ENCODE measurements around the gene EPB41L4A.

GRCh38 chr5:112208699-112209615, 210.1 kb downstream of the EPB41L4A start:
- TF ChIP-seq CTCF (IDR thresholded peaks at IDR 0.05) (no peak), POLR2A (IDR thresholded peaks at IDR 0.05) (no peak)

Data from adrenal gland (tissue), 5 donors.